Measurements from ENCODE around the gene RPS24. TPM values are rescaled to one million over a fixed set of nuclear protein-coding genes. Genes with fewer than 3 reads are reported as not detected.
A peak's percentile ranks its signal among the peaks of the same experiment; 100 is the strongest.

The RPS24 gene
- total RNA-seq, 2 experiments from 2014 or later = 1,812 to 1,903 TPM

- H3K9me3 ChIP-seq (ENCODE audit: control insufficient read depth in 1 of 2, insufficient read depth in 1 of 2, low read length in 2 of 2) = no peaks in the 10 kb centered on the region
- Mint-ChIP-seq H3K36me3 (ENCODE audit: low read depth) (peaks cover 44% of the 10 kb centered on the region), H3K4me3 (no peak overlapping the region), H3K4me1 (ENCODE audit: low read depth) (peaks cover 35% of the 10 kb centered on the region), H3K9me3 (no peaks in the 10 kb centered on the region), H3K27ac (no peak overlapping the region), H3K27me3 (no peaks in the 10 kb centered on the region)
- ChIA-PET POLR2A (interaction anchor here (1.5 kb wide), 1 partner anchor 9 kb away, joined by 5 read pairs; no protein-coding TSS in a partner anchor), CTCF (no interaction called here)
- TF ChIP-seq, protein P1, sequence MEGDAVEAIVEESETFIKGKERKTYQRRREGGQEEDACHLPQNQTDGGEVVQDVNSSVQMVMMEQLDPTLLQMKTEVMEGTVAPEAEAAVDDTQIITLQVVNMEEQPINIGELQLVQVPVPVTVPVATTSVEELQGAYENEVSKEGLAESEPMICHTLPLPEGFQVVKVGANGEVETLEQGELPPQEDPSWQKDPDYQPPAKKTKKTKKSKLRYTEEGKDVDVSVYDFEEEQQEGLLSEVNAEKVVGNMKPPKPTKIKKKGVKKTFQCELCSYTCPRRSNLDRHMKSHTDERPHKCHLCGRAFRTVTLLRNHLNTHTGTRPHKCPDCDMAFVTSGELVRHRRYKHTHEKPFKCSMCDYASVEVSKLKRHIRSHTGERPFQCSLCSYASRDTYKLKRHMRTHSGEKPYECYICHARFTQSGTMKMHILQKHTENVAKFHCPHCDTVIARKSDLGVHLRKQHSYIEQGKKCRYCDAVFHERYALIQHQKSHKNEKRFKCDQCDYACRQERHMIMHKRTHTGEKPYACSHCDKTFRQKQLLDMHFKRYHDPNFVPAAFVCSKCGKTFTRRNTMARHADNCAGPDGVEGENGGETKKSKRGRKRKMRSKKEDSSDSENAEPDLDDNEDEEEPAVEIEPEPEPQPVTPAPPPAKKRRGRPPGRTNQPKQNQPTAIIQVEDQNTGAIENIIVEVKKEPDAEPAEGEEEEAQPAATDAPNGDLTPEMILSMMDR (IDR thresholded peaks at IDR 0.05) = no peak
- no peak overlapping the region for H3K27ac ChIP-seq (ENCODE audit: low read depth in 1 of 2, low read length in 2 of 2)
- H3K4me1 ChIP-seq (ENCODE audit: insufficient read depth, low read length) = peaks cover 20% of the 10 kb centered on the region
- DNase-seq (no peak), ATAC-seq (ENCODE audit: poor library complexity) (no peak)
- no peaks in the 10 kb centered on the region for H3K27me3 ChIP-seq (ENCODE audit: control insufficient read depth in 1 of 2, insufficient read depth in 2 of 2, low read length in 2 of 2)
- no peak overlapping the region for H3K4me3 ChIP-seq (ENCODE audit: low read length)
- intact Hi-C loops (cut with DNase I, micrococcal nuclease) = loop anchor here in 1 of 2 experiments (5.0 kb wide), 1 partner anchor 1028 kb away; no protein-coding TSS in a partner anchor
- H3K36me3 ChIP-seq (ENCODE audit: insufficient read depth, low read length) = peaks cover 31% of the 10 kb centered on the region
Measured at GRCh38 chr10:78044699-78045098, 11.0 kb downstream of the RPS24 start.

GRCh38 chr10:78045237-78045636, 11.6 kb downstream of the RPS24 start:
- Histone ChIP-seq H3K9me3 (ENCODE audit: control insufficient read depth in 1 of 2, insufficient read depth in 1 of 2, low read length in 2 of 2) (no peaks in the 10 kb centered on the region), H3K4me1 (ENCODE audit: insufficient read depth, low read length) (peaks cover 20% of the 10 kb centered on the region), H3K36me3 (ENCODE audit: insufficient read depth, low read length) (peaks cover 26% of the 10 kb centered on the region), H3K4me3 (ENCODE audit: low read length) (no peak overlapping the region), H3K27me3 (ENCODE audit: control insufficient read depth in 1 of 2, insufficient read depth in 2 of 2, low read length in 2 of 2) (no peaks in the 10 kb centered on the region), H3K27ac (ENCODE audit: low read depth in 1 of 2, low read length in 2 of 2) (no peak overlapping the region)
- CTCF ChIA-PET = interaction anchor here (2.7 kb wide), 1 partner anchor 1150 kb away, joined by 37 read pairs; no protein-coding TSS in a partner anchor
- ATAC-seq (ENCODE audit: poor library complexity) = no peak
- Mint-ChIP-seq H3K9me3 (no peaks in the 10 kb centered on the region), H3K4me3 (no peak overlapping the region), H3K36me3 (ENCODE audit: low read depth) (peaks cover 40% of the 10 kb centered on the region), H3K27ac (peak overlapping the region; percentile 25), H3K27me3 (no peaks in the 10 kb centered on the region), H3K4me1 (ENCODE audit: low read depth) (peaks cover 31% of the 10 kb centered on the region)
- POLR2A ChIA-PET = interaction anchor here (1.5 kb wide), 1 partner anchor 9 kb away, joined by 5 read pairs; no protein-coding TSS in a partner anchor
- DNase-seq = peak in 3 of 14 experiments; percentile 4 to 27 (median 21)
- TF ChIP-seq, protein P1 (IDR thresholded peaks at IDR 0.05) = no peak
- intact Hi-C loops (cut with DNase I, micrococcal nuclease) = loop anchor here in 1 of 2 experiments (5.0 kb wide), 1 partner anchor 1027 kb away; no protein-coding TSS in a partner anchor

GRCh38 chr10:78045856-78046255, 12.2 kb downstream of the RPS24 start:
- ChIA-PET CTCF (interaction anchor here (0.9 to 2.7 kb wide), 2 partner anchors 16 to 1149 kb away, joined by 3 to 37 read pairs; partner anchors contain the start of gene POLR3A), POLR2A (no interaction called here)
- TF ChIP-seq, protein P1 (IDR thresholded peaks at IDR 0.05) = no peak
- Mint-ChIP-seq H3K27ac (no peak overlapping the region), H3K36me3 (ENCODE audit: low read depth) (peaks cover 33% of the 10 kb centered on the region), H3K9me3 (no peaks in the 10 kb centered on the region), H3K4me1 (ENCODE audit: low read depth) (peaks cover 27% of the 10 kb centered on the region), H3K4me3 (no peak overlapping the region), H3K27me3 (no peaks in the 10 kb centered on the region)
- Histone ChIP-seq H3K4me3 (ENCODE audit: low read length) (no peak overlapping the region), H3K36me3 (ENCODE audit: insufficient read depth, low read length) (peaks cover 20% of the 10 kb centered on the region), H3K4me1 (ENCODE audit: insufficient read depth, low read length) (peaks cover 20% of the 10 kb centered on the region), H3K9me3 (ENCODE audit: control insufficient read depth in 1 of 2, insufficient read depth in 1 of 2, low read length in 2 of 2) (no peaks in the 10 kb centered on the region), H3K27me3 (ENCODE audit: control insufficient read depth in 1 of 2, insufficient read depth in 2 of 2, low read length in 2 of 2) (no peaks in the 10 kb centered on the region), H3K27ac (ENCODE audit: low read depth in 1 of 2, low read length in 2 of 2) (no peak overlapping the region)
- intact Hi-C loops (cut with DNase I, micrococcal nuclease) = loop anchor here in 1 of 2 experiments (5.0 kb wide), 1 partner anchor 1026 kb away; no protein-coding TSS in a partner anchor
- DNase-seq (no peak), ATAC-seq (ENCODE audit: poor library complexity) (no peak)

Data from CD4-positive, alpha-beta T cell (primary cell).